Astrocyte of the spinal cord (primary cell): ENCODE measurements around the gene TLK2.
A peak's percentile ranks its signal among the peaks of the same experiment; 100 is the strongest.

ENCODE experiments used
- DNase-seq: peaks from one replicate; pipeline ENCODE4 v3.0.0; 2011; ENCODE audit warnings: low read depth, low spot score
- H3K4me3 ChIP-seq: 2 replicates; pipeline ENCODE4 v1.5.1; 2011; ENCODE audit warnings: low read depth, mild to moderate bottlenecking, low read length, moderate library complexity
- in situ Hi-C: cut with HindIII; loops from 2 replicates; pipeline ENCODE4 v1.10.0; 2017; ENCODE audit warnings: low sequenced_read_pairs
- TF ChIP-seq, protein P1 (sequence below): IDR thresholded peaks from 2 replicates; pipeline ENCODE4 v1.5.1; 2012; ENCODE audit warnings: low read depth, mild to moderate bottlenecking, low read length, inconsistent platforms

The TLK2 gene

DNA sequence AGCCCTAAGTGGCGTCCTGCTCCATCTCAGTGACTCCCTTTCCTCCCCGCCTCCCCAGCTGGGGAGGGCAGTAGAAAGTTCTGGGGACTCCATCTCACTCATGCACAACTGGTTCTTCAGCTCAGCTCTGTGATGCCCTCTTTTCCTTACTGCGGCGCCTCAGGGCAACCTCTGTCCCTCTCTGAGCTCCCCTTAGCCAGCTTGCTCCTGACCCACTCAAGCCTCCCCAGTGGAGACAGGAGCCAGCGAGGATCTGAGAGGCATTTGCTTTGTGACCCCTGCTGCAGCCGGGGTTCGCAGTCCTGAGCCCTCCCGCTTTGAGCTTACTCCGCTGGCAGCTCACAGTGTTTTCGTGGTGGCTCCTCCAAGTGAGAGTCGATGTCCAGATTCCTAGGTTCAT lies 142.6 kb downstream of the TLK2 start:
- TF ChIP-seq, protein P1, sequence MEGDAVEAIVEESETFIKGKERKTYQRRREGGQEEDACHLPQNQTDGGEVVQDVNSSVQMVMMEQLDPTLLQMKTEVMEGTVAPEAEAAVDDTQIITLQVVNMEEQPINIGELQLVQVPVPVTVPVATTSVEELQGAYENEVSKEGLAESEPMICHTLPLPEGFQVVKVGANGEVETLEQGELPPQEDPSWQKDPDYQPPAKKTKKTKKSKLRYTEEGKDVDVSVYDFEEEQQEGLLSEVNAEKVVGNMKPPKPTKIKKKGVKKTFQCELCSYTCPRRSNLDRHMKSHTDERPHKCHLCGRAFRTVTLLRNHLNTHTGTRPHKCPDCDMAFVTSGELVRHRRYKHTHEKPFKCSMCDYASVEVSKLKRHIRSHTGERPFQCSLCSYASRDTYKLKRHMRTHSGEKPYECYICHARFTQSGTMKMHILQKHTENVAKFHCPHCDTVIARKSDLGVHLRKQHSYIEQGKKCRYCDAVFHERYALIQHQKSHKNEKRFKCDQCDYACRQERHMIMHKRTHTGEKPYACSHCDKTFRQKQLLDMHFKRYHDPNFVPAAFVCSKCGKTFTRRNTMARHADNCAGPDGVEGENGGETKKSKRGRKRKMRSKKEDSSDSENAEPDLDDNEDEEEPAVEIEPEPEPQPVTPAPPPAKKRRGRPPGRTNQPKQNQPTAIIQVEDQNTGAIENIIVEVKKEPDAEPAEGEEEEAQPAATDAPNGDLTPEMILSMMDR = no peak
- no peak overlapping the region for H3K4me3 ChIP-seq
- in situ Hi-C loops = no loop called here
- DNase-seq = no peak

DNA sequence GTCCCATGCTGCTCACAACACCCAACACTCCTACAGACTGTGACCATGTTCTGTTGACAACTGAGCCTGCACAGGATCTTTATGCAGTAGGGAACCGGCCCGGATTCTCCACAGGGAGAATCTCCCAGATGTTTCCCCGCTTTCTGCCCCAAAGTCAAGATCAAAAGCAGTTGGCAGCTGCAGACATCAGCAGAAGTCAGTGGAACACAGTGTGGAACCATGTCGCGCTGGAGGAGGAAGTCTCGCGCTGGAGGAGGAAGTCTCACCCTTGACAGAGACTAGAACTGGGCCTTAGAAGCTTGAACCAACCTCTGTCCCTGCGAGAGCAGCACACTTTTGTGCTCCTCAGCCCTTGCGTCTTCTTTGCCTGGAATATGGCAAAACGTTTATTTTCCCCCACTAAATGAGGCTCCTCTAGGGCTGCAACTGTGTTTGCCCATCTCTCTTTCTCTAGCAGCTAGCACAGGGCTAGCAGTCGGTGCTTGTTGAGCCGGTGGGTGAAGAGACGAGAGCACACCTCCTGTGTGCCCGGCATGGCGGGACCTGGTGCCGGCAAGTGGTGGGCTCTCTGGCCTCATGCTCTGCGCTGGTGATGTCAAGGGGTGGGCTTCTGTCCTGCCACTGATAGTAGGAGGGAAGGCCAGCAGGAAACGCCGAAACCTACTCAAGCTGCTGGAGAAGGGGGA lies 146.7 kb downstream of the TLK2 start:
- in situ Hi-C loops = no loop called here
- no peak for DNase-seq
- TF ChIP-seq, protein P1 = no peak
- H3K4me3 ChIP-seq = no peak overlapping the region

DNA sequence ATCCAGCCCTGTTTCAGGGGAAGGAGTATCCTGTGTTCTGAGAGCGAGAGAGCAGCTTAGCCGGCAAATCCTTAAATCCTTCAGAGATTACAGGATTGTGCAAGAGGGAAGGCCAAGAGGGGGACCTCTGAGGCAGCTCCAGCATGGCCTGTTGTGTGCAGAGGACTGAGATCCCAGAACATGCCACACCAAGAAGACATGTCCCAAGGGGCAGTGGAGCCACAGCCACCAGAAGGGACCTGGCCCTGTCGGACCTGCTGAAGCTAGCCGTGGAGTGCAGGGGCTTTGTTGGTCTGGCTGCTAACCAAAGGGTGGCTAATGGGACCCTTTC lies 147.2 kb downstream of the TLK2 start:
- H3K4me3 ChIP-seq = no peak overlapping the region
- in situ Hi-C loops = no loop called here
- TF ChIP-seq, protein P1 = no peak
- DNase-seq = no peak

DNA sequence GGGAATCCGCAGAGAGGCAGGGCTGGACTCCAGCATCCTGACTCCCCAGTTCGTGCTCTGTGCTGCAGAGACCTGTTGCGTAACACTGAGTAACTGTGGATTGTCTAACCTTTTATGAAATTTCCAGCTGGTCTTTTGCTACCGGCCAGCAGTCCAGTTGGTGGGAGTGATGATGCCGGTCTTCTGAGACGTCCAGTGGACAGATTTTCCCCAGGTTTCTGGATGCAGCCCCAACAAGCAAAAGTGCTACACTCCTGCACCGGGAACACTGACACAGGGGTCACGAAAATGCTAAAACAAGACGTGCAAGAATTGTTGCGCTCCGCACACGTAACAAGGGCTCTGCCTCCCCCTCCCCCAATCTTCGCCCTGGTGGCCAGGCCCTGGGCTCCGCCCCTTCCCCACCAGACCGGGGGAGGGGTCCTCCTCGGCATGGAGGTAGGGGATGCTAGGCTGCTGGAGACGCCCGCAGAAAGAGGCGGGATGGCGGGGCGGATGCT lies 148.1 kb downstream of the TLK2 start:
- in situ Hi-C loops = no loop called here
- peak; percentile 81 for DNase-seq
- peak overlapping the region; percentile 78 for H3K4me3 ChIP-seq
- TF ChIP-seq, protein P1 = no peak

DNA sequence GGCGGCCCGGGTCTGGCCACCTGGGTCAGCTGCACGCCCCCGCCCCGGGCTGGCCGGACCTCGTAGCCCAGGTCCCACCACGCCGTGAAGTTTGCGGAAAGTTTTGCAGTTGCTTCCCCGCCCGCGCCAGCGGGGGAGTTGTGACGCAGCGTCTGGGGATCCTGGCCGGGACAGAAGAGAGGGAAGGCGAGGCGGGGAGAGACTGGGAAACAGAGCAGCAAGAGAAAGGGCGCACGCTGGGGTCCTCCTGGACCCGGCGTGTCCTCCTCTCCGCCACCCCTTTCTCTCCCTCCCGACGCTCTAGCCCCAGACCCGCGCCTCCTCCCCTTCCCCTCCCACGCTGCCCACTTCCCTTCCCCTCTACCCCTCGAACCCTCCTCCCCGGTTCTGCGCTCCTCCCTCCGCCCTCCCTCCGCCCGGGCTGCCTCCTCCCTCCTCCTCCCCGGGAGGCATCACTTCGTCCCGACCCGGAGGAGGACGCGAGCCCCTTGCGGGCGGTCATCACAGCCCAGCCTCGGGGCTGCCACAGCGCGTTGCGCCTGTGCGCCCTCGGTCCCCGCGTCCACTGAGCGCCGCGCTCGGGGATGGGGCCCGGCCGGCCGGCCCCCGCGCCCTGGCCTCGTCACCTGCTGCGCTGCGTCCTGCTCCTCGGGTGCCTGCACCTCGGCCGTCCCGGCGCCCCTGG lies 148.7 kb downstream of the TLK2 start, which contains the start of gene MRC2:
Gene MRC2 (plus strand): TSS at position 452 of the 685 bp plus-strand sequence. CDS start 133 bp downstream, at position 585.
- in situ Hi-C loops = no loop called here
- peak within 1 kb of the TSS; percentile 78 for H3K4me3 ChIP-seq
- peak; percentile 89 for DNase-seq
- TF ChIP-seq, protein P1 = no peak

DNA sequence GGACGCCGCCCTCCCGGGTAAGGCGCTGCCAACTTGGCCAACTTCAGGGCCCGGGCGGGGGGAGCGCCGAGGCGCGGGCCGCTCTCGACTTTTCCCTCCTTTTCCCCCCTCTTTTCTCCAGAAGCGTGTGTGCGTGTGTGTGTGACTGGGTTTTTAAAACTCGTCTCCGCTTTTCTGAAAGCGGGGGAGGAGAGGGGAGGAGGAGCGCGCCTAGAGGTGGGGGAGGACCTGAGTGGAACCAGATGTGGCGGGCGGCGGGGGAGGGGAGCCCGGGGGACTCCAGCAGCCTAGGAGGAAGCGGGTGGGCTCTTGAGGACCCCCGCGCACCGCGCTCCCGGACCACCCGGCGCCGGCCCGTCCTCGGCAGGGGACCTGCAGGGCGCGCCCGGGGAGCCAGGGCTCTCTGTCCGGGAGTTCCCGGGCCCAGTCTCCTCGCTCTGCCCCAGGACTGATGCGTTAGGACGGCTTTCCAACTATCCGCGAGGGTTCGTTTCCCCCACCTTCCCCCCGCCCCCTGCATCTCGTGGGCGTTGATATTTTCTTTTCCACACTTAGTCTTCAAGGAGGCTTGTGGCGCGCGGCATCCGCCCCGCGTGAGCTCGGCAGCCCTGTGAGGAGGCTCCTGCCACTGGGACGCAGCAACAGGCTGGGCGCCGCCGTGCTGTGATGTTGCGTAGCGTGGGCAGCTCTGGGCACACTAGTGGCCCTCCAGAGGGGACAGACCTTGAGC lies 149.4 kb downstream of the TLK2 start:
- DNase-seq = peak; percentile 82
- TF ChIP-seq, protein P1 = no peak
- in situ Hi-C loops = no loop called here
- H3K4me3 ChIP-seq = peak overlapping the region; percentile 78
